Esophagus squamous epithelium (tissue), 5 donors: Measurements from ENCODE around the gene NUBP2. TPM values are rescaled to one million over a fixed set of nuclear protein-coding genes. Genes with fewer than 3 reads are reported as not detected.

Experiments used
- DNase-seq: peaks from one replicate; lab custom pipeline; 2025; lab: John Stamatoyannopoulos, UW
- H3K27ac ChIP-seq, 4 donors: fragments of 200-600 bp; sonication (generic); one replicate each; pipeline ENCODE4 v1.5.1; 2016 to 2019; ENCODE audit warnings: mild to moderate bottlenecking in 1 of 4
- H3K27me3 ChIP-seq, 4 donors: fragments of 200-600 bp; sonication (generic); 1 replicate in 3 of 4; 2 replicates in 1 of 4; pipeline versions ENCODE4 v1.5.1 to v1.6.0; 2017 to 2021; ENCODE audit warnings: antibody characterized with exemption in 1 of 4
- H3K36me3 ChIP-seq, 3 donors: fragments of 200-600 bp; sonication (generic); one replicate each; pipeline ENCODE4 v1.5.1; 2016 to 2019
- H3K4me1 ChIP-seq, 3 donors: fragments of 200-600 bp; sonication (generic); one replicate each; pipeline ENCODE4 v1.5.1; 2017 to 2019
- H3K4me3 ChIP-seq, 4 donors: fragments of 200-600 bp; sonication (generic); 1 replicate in 3 of 4; 2 replicates in 1 of 4; pipeline ENCODE4 v1.5.1; 2016 to 2019; ENCODE audit warnings: mild to moderate bottlenecking in 2 of 4, moderate library complexity in 1 of 4
- H3K9me3 ChIP-seq, 3 donors: fragments of 200-600 bp; sonication (generic); one replicate each; pipeline ENCODE4 v1.5.1; 2016 to 2019
- POLR2A ChIP-seq, 4 donors: fragments of 450-650 bp; IDR thresholded peaks; one replicate each; pipeline ENCODE4 v1.6.1; 2017; ENCODE audit warnings: antibody characterized with exemption in 4 of 4, mild to moderate bottlenecking in 4 of 4, moderate library complexity in 3 of 4
- WGBS, 2 donors: methylation state at CpG; one replicate each; pipeline ENCODE4 v1.1.5; 2018; 5-methylcytosine and 5-hydroxymethylcytosine counted together
- intact Hi-C: fragments of 100-400 bp; cut with DNase I; formaldehyde crosslinking; loops from one replicate; pipeline ENCODE4 v1.15.0; 2022
- total RNA-seq, 4 donors: library from RNA; depleted of rRNA; stranded (reverse); fragments of >200 nt; gene quantifications; one replicate each; pipeline ENCODE4 v1.1.0, GENCODE V29; 2016
- TF ChIP-seq, protein P1 (sequence below), 6 experiments: fragments of 450-650 bp in 4 of 6; fragments of 200-600 bp in 2 of 6; sonication (generic) in 2 of 6; IDR thresholded peaks; one replicate each; pipeline ENCODE4 v1.5.1; 2016 to 2019; ENCODE audit warnings: antibody characterized with exemption in 6 of 6, mild to moderate bottlenecking in 4 of 6, moderate library complexity in 4 of 6
- donor health status: DM: yes; HTN: yes; CAD: no.

NUBP2 gene
- total RNA-seq, 4 donors from 2014 or later: 71.4 to 91.5 (median 79.5) TPM

DNA sequence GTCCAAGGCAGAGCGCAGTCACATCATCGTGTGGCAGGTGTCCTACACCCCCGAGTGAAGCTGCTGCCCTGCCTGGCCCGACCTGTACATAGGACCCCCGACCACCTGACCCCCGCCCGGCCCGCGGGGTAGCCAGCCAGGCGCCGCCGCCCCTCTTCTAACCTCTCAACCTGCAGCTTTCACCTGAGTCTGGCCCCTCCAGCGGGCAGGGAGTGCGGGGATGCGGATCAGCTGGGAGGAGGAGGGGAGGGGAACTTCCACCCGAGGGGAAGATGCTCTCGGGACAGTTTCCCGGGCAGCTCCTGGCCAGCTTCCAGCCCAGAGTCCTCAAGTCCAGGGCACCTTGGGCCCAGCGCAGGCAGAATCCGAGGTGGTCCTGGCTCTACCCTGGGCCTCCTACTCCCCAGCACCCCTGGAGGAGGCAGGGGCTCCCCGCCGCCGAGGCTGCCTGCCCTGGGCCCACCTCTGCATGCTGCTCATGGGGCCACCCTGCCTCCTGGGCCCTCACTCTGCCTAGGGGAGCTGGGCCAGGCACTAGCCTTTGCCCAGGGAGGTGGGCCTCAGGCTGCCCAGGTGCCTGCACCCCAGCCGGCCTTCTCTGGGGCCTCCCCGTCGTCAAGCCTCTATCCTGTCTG lies 13.9 kb upstream of the NUBP2 start:
- Histone ChIP-seq H3K27me3 (no peaks in the 10 kb centered on the region), H3K4me1 (peaks cover 15 to 64% (median 30%) of the 10 kb centered on the region in 3 donors), H3K4me3 (no peak overlapping the region), H3K27ac (no peak overlapping the region), H3K36me3 (peaks cover 33 to 60% (median 44%) of the 10 kb centered on the region in 3 donors), H3K9me3 (no peaks in the 10 kb centered on the region)
- WGBS, 2 donors: 67 to 73% methylated on average over 2 to 7 of the region's 26 CpGs
- DNase-seq: no peak
- TF ChIP-seq, protein P1, sequence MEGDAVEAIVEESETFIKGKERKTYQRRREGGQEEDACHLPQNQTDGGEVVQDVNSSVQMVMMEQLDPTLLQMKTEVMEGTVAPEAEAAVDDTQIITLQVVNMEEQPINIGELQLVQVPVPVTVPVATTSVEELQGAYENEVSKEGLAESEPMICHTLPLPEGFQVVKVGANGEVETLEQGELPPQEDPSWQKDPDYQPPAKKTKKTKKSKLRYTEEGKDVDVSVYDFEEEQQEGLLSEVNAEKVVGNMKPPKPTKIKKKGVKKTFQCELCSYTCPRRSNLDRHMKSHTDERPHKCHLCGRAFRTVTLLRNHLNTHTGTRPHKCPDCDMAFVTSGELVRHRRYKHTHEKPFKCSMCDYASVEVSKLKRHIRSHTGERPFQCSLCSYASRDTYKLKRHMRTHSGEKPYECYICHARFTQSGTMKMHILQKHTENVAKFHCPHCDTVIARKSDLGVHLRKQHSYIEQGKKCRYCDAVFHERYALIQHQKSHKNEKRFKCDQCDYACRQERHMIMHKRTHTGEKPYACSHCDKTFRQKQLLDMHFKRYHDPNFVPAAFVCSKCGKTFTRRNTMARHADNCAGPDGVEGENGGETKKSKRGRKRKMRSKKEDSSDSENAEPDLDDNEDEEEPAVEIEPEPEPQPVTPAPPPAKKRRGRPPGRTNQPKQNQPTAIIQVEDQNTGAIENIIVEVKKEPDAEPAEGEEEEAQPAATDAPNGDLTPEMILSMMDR (IDR thresholded peaks at IDR 0.05): no peak
- intact Hi-C loops: no loop called here

DNA sequence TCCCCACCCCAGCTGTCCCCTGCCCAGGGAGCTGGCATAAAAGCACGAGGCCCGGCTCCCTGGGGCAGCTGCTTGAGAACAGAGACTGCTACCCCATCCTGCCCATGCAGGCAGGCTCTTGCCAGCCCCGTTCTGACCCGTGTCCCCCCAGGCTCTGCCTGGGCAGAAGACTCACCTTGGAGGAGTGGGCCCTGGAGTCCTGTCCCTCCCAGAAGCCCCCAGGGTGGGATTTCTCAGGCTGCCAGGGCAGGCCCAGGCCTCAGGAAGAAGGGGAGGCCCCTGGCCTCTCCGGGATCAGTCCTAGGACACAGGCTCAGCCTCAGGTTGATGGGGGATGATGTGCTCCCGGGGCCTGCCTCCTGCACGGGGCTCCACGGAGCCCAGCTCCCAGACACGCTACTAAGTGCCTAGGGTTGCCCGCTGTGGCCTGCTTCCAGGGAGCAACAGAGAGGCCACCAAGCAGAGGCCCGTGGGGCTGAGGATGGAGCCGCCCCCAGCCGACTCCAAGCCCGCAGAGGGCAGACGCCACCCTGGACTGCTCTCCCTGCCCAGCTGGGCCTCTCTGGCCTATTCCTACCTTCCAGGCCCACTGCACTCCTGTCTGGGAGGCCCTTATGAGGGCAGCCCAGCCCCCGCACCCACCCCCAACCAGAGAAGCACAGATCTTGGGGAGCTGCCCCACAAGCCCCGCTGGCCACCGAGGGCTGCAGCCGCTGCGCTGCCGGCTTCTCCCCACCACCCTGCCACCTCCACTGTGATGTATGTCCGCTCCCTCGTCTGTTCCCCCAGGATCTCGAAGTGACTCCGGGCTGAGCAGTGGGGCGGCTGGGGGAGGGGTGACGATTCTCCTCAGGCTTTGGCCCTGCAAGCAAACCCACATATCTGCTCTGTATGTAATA lies 13.1 kb upstream of the NUBP2 start:
- TF ChIP-seq POLR2A (IDR thresholded peaks at IDR 0.05): no peak
- TF ChIP-seq, protein P1 (IDR thresholded peaks at IDR 0.05): no peak
- peak overlapping the region; percentile 27 to 98 (median 92) for H3K27ac ChIP-seq
- H3K4me3 ChIP-seq: peak overlapping the region in 3 of 4 donors; percentile 69 to 98 (median 73)
- intact Hi-C loops: no loop called here
- WGBS, 2 donors: 80% methylated on average over 9 of the region's 27 CpGs; no CpG with 5 or more reads in 1 of the 2 donors
- peaks cover 23 to 65% (median 35%) of the 10 kb centered on the region in 3 donors for H3K4me1 ChIP-seq
- H3K9me3 ChIP-seq: no peaks in the 10 kb centered on the region
- H3K36me3 ChIP-seq: peaks cover 33 to 54% (median 36%) of the 10 kb centered on the region in 3 donors
- DNase-seq: no peak
- no peaks in the 10 kb centered on the region for H3K27me3 ChIP-seq

DNA sequence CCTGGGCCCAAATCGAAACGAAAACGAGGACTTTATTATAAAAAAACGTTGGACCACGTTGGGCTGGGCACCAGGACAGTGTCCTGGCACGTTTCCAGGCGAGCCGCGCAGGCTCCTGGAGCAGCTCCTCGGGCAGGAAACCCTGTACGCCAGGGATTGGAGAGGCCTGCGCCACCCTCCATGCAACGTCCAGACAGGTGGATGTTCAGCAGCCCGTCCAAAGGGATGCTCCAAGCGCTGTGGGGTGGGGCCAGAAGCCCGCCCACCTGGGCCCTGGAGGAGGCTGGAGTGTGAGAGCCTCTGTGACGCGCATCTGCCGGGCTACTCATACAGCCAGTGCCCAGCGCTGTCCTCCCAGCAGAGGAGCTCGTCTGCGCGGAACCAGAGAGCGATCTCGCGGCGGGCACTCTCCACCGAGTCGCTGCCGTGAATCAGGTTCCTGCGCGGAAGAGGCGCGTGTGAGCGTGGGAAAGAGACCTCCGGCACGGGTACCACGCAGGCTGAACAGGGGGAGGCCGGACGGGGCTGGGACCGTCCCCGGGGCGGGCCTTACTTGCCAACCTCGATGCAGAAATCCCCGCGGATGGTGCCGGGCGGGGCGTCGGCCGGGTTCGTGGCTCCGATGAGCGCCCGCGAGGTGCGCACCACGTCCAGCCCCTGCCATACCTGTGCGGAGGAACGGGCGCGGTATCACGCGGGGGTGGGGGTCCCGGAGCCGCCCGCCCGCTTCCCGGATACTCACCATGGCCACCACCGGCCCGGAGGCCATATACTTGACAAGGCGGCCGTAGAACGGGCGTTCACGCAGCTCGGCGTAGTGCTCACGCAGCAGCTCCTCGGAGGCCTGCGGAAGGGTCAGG lies 12.2 kb upstream of the NUBP2 start:
- Histone ChIP-seq H3K36me3 (peaks cover 26 to 54% (median 27%) of the 10 kb centered on the region in 3 donors), H3K27me3 (no peaks in the 10 kb centered on the region), H3K4me3 (peak overlapping the region; percentile 69 to 98 (median 84)), H3K4me1 (peaks cover 27 to 73% (median 38%) of the 10 kb centered on the region in 3 donors), H3K27ac (peak overlapping the region; percentile 91 to 98 (median 95)), H3K9me3 (no peaks in the 10 kb centered on the region)
- WGBS, 2 donors: 7% methylated on average over 13 of the region's 81 CpGs; no CpG with 5 or more reads in 1 of the 2 donors
- TF ChIP-seq, protein P1 (IDR thresholded peaks at IDR 0.05): no peak
- TF ChIP-seq POLR2A (IDR thresholded peaks at IDR 0.05): peak in 2 of 4 donors; percentile 16 to 23
- intact Hi-C loops: no loop called here
- DNase-seq: no peak

DNA sequence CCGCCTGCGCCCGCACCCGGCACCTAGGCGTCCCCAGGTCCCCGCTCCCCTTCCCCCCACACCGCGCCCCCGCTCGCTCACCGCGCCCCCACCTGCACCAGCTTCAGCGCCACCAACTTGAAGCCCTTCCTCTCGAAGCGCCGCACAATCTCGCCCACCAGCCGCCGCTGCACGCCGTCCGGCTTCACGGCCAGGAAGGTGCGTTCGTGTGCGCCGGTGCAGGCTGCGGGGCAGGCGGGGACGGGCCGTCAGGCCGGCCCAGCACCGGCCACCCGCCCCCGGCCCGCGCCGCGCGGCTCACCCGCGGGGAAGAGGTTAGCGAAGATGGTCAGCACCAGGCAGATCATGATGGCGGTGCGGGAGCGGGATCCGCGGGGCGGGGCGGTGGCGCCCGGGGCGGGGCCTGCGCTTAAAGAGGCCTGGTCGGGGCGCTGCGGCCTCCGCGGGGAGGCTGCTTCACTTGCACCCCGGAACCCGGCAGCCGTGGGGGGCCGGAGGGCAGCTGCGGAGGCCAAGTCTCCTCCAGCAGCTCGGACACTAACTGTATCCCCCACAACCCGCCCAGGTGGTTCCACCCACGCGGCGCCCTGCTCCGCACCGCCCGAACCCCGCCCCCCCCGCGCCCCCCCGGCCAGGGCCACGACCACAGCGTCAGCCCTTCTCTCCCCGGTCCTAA lies 11.4 kb upstream of the NUBP2 start, which contains the start of gene NME3:
NME3 (minus strand) TSS at position 356 of the 676 bp plus-strand sequence; CDS start at position 347, 9 bp downstream.
- no peak for DNase-seq
- TF ChIP-seq POLR2A (IDR thresholded peaks at IDR 0.05): peak in 1 of 4 donors; percentile 6
- TF ChIP-seq, protein P1 (IDR thresholded peaks at IDR 0.05): no peak
- WGBS, 2 donors: 0% methylated on average over 12 of the region's 79 CpGs; no CpG with 5 or more reads in 1 of the 2 donors
- Histone ChIP-seq H3K27me3 (no peaks in the 10 kb centered on the region), H3K36me3 (peaks cover 21 to 54% (median 27%) of the 10 kb centered on the region in 3 donors), H3K27ac (peak within 1 kb of the TSS; percentile 91 to 98 (median 95)), H3K4me3 (peak within 1 kb of the TSS; percentile 69 to 98 (median 84)), H3K9me3 (no peaks in the 10 kb centered on the region), H3K4me1 (peaks cover 27 to 78% (median 38%) of the 10 kb centered on the region in 3 donors)
- intact Hi-C loops: no loop called here
